K562 (cell line): ENCODE data around the gene PYROXD2. TPM values are rescaled to one million over a fixed set of nuclear protein-coding genes. Genes with fewer than 3 reads are reported as not detected.

Source experiments
- EGR1 ChIP-seq: fragments of 450-650 bp; conservative IDR thresholded peaks from 2 replicates; pipeline ENCODE4 v1.6.1; 2017; ENCODE audit warnings: mild to moderate bottlenecking
- ESRRA ChIP-seq: fragments of 450-650 bp; IDR thresholded peaks from 2 replicates; pipeline ENCODE4 v1.6.1; 2014; ENCODE audit warnings: low read depth, mild to moderate bottlenecking, moderate library complexity, borderline replicate concordance
- FOXK2 ChIP-seq, 2 experiments: fragments of 450-650 bp; IDR thresholded peaks in 1 of 2; conservative IDR thresholded peaks in 1 of 2; 2 replicates each; pipeline ENCODE4 v1.6.1; 2016; ENCODE audit warnings: low read depth in 2 of 2, mild to moderate bottlenecking in 1 of 2
- IFI16 ChIP-seq: fragments of 250-450 bp; sonication (Bioruptor Pico); IDR thresholded peaks from 2 replicates; pipeline ENCODE4 v2.1.2; 2022; ENCODE audit warnings: mild to moderate bottlenecking, inconsistent platforms
- ILK ChIP-seq: fragments of 450-650 bp; IDR thresholded peaks from 2 replicates; pipeline ENCODE4 v1.6.1; 2016; ENCODE audit warnings: missing genetic modification characterization, low read depth, mild to moderate bottlenecking, missing compliant biosample characterization, moderate library complexity, borderline replicate concordance
- NFIC ChIP-seq: fragments of 450-650 bp; IDR thresholded peaks from 2 replicates; pipeline ENCODE4 v1.6.1; 2017; ENCODE audit warnings: mild to moderate bottlenecking, inconsistent platforms
- PYGO2 ChIP-seq: fragments of 450-650 bp; IDR thresholded peaks from 2 replicates; pipeline ENCODE4 v1.6.1; 2016; ENCODE audit warnings: mild to moderate bottlenecking, missing genetic modification characterization, moderate library complexity, missing compliant biosample characterization
- RUNX1 ChIP-seq: sonication (generic); IDR thresholded peaks from 2 replicates; pipeline ENCODE4 v1.6.1; 2016; ENCODE audit warnings: antibody characterized with exemption, low read depth
- SFPQ ChIP-seq: fragments of 200-400 bp; formaldehyde crosslinking; IDR thresholded peaks from 2 replicates; pipeline ENCODE4 v1.6.1; 2017; ENCODE audit warnings: mild to moderate bottlenecking, low read depth, low read length, moderate library complexity
- SMARCC2 ChIP-seq: fragments of 450-650 bp; IDR thresholded peaks from 2 replicates; pipeline ENCODE4 v1.6.1; 2017; ENCODE audit warnings: antibody characterized with exemption, moderate library complexity, mild to moderate bottlenecking, low read depth
- SNIP1 ChIP-seq: fragments of 450-650 bp; IDR thresholded peaks from 2 replicates; pipeline ENCODE4 v1.7.1; 2017; ENCODE audit warnings: low read depth, mild to moderate bottlenecking
- SP1 ChIP-seq: sonication (generic); formaldehyde crosslinking; IDR thresholded peaks from 2 replicates; pipeline ENCODE4 v1.8.1; 2022; ENCODE audit warnings: mild to moderate bottlenecking, missing genetic modification reagents
- WHSC1 ChIP-seq: IDR thresholded peaks from one replicate; pipeline ENCODE4 v1.6.1; 2012; ENCODE audit warnings: low read length, control low read depth, inconsistent platforms
- ZNF143 ChIP-seq: sonication (generic); formaldehyde crosslinking; IDR thresholded peaks from 2 replicates; pipeline ENCODE4 v1.9.0; 2022; ENCODE audit warnings: mild to moderate bottlenecking, missing genetic modification reagents
- ZNF354B ChIP-seq: fragments of 250-450 bp; sonication (Bioruptor Pico); IDR thresholded peaks from 2 replicates; pipeline ENCODE4 v1.4.0; 2020
- polyA plus RNA-seq, 8 experiments: library from polyadenylated mRNA; depleted of rRNA in 4 of 8; stranded (reverse) in 5 of 8; unstranded in 3 of 8; fragments of >200 nt; fragmentation: Nextera tagmentation in 2 of 8; fragmentation: Illumina TruSeq in 1 of 8; extraction: Ambion mirVana in 2 of 8; extraction: Trizol in 1 of 8; gene quantifications; 2 replicates each; pipeline versions ENCODE4 v1.2.1 to v1.2.3, GENCODE V29; 2011 to 2014; ENCODE audit warnings: inconsistent platforms in 1 of 8, missing spikeins in 1 of 8
- total RNA-seq, 7 experiments: library from RNA; depleted of rRNA in 6 of 7; stranded (reverse); fragments of >200 nt in 6 of 7; fragmentation: Illumina TruSeq in 2 of 7; extraction: Trizol in 2 of 7; gene quantifications; 2 replicates each; pipeline versions ENCODE4 v1.2.1 to v1.2.3, GENCODE V29; 2011 to 2021; ENCODE audit warnings: low replicate concordance in 1 of 7
- TF ChIP-seq, protein P1 (sequence below): fragments of 200-800 bp; sonication (Bioruptor generic); IDR thresholded peaks from 2 replicates; pipeline ENCODE4 v1.6.1; 2017; ENCODE audit warnings: missing genetic modification characterization, missing compliant biosample characterization
- TF ChIP-seq, protein P2 (sequence below): fragments of 250-450 bp; sonication (Bioruptor Pico); IDR thresholded peaks from 2 replicates; pipeline ENCODE4 v1.8.0; 2021; ENCODE audit warnings: borderline replicate concordance, mild to moderate bottlenecking, moderate library complexity; ENCODE audit not compliant: poor library complexity, severe bottlenecking
- TF ChIP-seq, protein P3 (sequence below): fragments of 450-650 bp; IDR thresholded peaks from 2 replicates; pipeline ENCODE4 v1.6.1; 2016; ENCODE audit warnings: mild to moderate bottlenecking

The PYROXD2 gene
- total and polyA plus RNA-seq, 9 of the 15 experiments (the other 6 are each of a cell fraction or from before 2014, with no cell fraction given), result 0.14 to 1.4 (median 0.58) TPM

GRCh38 chr10:98458809-98459784 lies 44.1 kb upstream of the PYROXD2 start (continued):
- TF ChIP-seq, protein P1, sequence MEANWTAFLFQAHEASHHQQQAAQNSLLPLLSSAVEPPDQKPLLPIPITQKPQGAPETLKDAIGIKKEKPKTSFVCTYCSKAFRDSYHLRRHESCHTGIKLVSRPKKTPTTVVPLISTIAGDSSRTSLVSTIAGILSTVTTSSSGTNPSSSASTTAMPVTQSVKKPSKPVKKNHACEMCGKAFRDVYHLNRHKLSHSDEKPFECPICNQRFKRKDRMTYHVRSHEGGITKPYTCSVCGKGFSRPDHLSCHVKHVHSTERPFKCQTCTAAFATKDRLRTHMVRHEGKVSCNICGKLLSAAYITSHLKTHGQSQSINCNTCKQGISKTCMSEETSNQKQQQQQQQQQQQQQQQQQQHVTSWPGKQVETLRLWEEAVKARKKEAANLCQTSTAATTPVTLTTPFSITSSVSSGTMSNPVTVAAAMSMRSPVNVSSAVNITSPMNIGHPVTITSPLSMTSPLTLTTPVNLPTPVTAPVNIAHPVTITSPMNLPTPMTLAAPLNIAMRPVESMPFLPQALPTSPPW (CRISPR knock-in tag), result no peak; the same call in 1 of the 2 replicates
- TF ChIP-seq WHSC1 (no peak), SMARCC2 (no peak), ILK (tag) (no peak), SNIP1 (no peak), ESRRA (no peak; the same call in 1 of the 2 replicates), ZNF354B (no peak), IFI16 (CRISPR knock-in tag) (no peak), PYGO2 (tag) (no peak), EGR1 (peak; percentile 28; the same call in 1 of the 2 replicates), FOXK2 (conservative IDR thresholded peaks at IDR 0.05 in 1 of 2, IDR thresholded peaks at IDR 0.05 in 1 of 2; ENCODE audit: low read depth in 2 of 2) (no peak; a peak in 1 of 4 replicates), ZNF143 (no peak), RUNX1 (peak; percentile 41; the same call in 1 of the 2 replicates), NFIC (peak; percentile 72), SP1 (CRISPR knock-in tag) (peak; percentile 67; the same call in 1 of the 2 replicates), SFPQ (no peak)
- TF ChIP-seq, protein P2, sequence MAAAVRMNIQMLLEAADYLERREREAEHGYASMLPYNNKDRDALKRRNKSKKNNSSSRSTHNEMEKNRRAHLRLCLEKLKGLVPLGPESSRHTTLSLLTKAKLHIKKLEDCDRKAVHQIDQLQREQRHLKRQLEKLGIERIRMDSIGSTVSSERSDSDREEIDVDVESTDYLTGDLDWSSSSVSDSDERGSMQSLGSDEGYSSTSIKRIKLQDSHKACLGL (CRISPR knock-in tag), result no peak
- TF ChIP-seq, protein P3, sequence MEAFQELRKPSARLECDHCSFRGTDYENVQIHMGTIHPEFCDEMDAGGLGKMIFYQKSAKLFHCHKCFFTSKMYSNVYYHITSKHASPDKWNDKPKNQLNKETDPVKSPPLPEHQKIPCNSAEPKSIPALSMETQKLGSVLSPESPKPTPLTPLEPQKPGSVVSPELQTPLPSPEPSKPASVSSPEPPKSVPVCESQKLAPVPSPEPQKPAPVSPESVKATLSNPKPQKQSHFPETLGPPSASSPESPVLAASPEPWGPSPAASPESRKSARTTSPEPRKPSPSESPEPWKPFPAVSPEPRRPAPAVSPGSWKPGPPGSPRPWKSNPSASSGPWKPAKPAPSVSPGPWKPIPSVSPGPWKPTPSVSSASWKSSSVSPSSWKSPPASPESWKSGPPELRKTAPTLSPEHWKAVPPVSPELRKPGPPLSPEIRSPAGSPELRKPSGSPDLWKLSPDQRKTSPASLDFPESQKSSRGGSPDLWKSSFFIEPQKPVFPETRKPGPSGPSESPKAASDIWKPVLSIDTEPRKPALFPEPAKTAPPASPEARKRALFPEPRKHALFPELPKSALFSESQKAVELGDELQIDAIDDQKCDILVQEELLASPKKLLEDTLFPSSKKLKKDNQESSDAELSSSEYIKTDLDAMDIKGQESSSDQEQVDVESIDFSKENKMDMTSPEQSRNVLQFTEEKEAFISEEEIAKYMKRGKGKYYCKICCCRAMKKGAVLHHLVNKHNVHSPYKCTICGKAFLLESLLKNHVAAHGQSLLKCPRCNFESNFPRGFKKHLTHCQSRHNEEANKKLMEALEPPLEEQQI, result no peak
